GM18505 (cell line): ENCODE measurements around the gene ZCWPW2.

Source experiments
- ATAC-seq: cut with Tn5 transposase; IDR thresholded peaks from one replicate; pipeline ENCODE4 v1.9.1; 2021; ENCODE audit not compliant: unreplicated experiment
- POLR2A ChIP-seq: IDR thresholded peaks from 4 replicates; pipeline ENCODE4 v1.6.1; 2011; ENCODE audit warnings: borderline replicate concordance; ENCODE audit not compliant: insufficient read depth, insufficient read length; ENCODE audit errors: extremely low read depth

Gene ZCWPW2

DNA sequence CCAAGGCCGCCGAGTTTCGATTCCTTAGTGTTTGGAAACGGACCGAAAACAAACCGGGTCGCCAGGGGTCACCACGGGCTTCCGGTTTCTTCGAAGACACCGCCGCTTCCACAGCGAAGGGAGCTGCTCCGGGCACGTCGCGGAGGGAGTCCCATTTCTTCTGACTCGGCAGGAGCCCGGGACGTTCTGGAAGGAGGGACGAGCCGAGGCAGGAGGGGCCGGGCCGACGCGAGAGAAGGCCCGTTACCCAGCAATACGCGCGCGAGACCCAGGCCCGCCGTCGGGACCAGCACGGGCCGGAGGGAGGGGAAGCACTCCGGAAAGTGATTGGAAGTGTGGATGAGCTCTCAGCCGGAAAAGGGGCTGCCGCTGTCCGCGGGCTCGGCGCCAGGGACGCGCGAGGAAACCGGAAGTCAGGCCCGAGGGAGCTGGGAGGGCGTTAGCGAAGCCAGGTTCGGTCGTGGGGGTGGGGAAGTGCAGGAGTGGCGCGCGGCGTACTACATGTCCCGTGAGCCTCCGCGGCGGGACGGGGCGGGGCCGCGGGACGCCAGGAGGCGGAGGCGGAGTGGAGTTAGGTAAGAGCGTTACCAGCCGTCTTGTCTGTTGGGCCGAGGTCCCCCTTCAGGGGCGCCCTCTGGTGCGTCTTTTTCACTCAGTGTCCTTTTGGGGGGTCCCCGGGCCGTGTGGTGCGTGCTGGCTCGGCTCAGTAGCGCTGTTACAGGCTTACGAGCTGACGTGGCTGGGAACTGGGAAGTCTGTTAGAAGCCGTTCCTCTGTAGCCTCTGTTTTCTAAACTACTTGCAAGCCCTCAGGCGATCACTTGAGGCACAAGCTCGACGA is at the start of gene ZCWPW2, which contains the start of gene AZI2:
TSS of gene ZCWPW2 (plus strand) at position 93 of the 840 bp plus-strand sequence. CDS start 64,348 bp downstream, outside the sequence.
TSS of gene AZI2 (minus strand) at position 196 of the 840 bp plus-strand sequence. CDS start 8,207 bp downstream, outside the sequence.
- TF ChIP-seq POLR2A: peak; percentile 79
- ATAC-seq: peak; percentile 94

GRCh38 chr3:28299705-28300104 is 48.8 kb upstream of the ZCWPW2 start:
- ATAC-seq: no peak
- no peak for TF ChIP-seq POLR2A

GRCh38 chr3:28300345-28300962 is 48.1 kb upstream of the ZCWPW2 start:
- no peak for ATAC-seq
- no peak for TF ChIP-seq POLR2A

DNA sequence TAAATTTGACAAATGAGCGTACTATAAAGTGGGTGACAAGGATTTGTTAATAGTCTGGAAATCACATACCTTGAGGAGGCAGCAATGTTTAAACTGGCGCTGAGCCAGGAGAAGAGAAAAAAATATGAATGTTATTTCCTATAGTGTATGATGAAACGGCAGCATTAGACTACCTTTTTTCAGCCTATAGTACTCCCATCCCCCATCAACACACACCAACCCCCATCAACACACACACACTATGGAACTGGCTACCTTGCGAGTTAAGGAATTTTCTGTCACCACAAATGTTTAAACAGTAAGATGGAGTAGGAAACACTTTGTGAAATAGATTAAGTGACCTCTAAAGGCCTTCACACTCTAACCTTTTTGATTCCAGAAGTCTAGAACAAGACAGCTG is 46.8 kb upstream of the ZCWPW2 start:
- TF ChIP-seq POLR2A: no peak

GRCh38 chr3:28308196-28308595 is 40.3 kb upstream of the ZCWPW2 start:
- ATAC-seq: no peak

More for the DNA sequence above, 46.8 kb upstream of the ZCWPW2 start:
- no peak for ATAC-seq

GRCh38 chr3:28315711-28316110 is 32.8 kb upstream of the ZCWPW2 start:
- ATAC-seq: no peak
- no peak for TF ChIP-seq POLR2A

More at GRCh38 chr3:28308196-28308595, 40.3 kb upstream of the ZCWPW2 start:
- TF ChIP-seq POLR2A: no peak

DNA sequence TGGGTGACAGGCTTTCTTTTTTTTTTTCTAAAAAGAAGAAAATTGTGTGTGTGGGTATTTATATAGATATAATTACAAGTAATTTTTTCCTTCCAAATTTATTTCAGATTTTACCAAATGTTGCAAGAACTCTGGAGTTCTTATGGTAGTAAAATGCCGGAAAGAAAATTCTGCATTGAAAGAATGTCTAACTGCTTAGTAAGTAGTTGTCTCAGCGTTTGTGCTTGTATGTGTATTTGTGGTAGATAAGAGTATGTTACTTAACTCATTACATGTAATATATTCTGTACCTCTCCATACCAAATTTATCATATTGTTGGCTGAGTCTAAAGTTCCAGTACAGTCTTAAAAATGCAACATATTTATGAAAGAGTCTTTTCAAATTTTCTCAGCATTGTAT is 32.3 kb upstream of the ZCWPW2 start:
- no peak for TF ChIP-seq POLR2A
- ATAC-seq: no peak

DNA sequence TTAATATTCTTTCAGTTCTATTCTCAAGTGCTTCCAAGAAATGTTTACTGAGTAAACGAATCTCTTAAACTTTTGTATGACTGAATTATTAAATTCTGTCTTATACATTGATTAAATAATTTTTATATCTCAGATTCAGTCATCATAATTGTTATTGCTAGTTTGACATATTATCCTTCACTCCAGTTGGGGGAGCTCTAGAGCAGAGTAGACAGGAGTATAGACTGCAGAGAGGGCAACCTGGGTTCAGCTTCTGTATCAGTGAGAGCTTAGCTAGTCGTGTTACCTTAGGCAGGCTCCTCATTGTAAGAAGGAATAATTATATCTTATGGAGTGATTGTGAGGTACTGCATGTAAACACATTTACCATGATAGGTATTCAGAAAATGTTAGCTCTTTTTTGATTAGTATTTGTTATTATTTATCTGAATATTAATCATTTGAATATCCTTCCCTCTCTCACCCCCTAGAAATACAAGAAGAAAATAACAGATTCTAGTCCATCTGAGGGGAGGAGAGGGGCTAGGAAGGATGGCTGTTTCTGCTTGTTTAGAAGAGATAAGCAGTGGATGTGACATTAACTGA is 31.0 kb upstream of the ZCWPW2 start:
- ATAC-seq: peak; percentile 90
- TF ChIP-seq POLR2A: no peak

DNA sequence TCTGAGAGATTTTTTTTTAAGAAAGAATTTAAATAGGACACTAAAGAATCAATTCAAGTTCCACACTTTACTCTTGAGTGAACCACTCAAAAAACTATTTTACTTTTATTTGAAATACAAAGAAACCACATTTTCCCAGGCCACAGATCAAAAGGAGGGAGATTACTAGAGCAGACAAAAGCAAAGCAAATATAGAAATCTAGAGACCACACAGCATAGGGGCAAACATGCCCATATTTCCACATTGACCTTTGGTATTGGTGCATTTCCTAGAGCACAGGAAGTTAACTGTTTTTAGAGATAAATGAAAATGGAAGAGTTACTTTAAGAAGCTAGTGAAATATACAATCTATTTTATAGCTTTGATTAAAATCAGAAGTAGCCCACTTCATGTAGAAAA is 27.5 kb upstream of the ZCWPW2 start:
- no peak for ATAC-seq
- no peak for TF ChIP-seq POLR2A

- no peak for TF ChIP-seq POLR2A
- ATAC-seq: no peak
Measured at GRCh38 chr3:28322464-28322863, 26.1 kb upstream of the ZCWPW2 start.

DNA sequence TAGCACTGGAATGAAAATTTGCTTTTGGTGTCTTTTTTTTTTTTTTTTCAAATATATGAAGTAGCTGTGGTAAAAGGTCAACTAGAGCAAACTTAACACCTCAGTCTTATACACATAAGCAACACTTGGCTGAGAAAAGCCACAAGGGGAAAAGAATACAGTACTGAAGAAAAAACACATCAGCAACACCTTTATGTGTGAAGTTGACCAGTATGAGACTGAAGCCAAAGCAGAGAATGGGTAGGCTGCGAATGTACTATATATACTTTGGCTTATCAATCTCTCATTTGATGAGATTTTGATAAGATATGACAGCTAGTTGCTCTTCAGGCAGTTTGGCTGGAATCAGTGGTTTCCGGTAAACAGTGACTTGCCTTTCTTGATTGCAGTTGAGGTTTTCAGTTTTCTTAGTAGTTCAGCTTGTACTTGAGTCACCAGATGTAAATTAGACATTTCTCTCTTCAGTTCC is 22.0 kb upstream of the ZCWPW2 start:
- ATAC-seq: peak; percentile 64
- TF ChIP-seq POLR2A: no peak

DNA sequence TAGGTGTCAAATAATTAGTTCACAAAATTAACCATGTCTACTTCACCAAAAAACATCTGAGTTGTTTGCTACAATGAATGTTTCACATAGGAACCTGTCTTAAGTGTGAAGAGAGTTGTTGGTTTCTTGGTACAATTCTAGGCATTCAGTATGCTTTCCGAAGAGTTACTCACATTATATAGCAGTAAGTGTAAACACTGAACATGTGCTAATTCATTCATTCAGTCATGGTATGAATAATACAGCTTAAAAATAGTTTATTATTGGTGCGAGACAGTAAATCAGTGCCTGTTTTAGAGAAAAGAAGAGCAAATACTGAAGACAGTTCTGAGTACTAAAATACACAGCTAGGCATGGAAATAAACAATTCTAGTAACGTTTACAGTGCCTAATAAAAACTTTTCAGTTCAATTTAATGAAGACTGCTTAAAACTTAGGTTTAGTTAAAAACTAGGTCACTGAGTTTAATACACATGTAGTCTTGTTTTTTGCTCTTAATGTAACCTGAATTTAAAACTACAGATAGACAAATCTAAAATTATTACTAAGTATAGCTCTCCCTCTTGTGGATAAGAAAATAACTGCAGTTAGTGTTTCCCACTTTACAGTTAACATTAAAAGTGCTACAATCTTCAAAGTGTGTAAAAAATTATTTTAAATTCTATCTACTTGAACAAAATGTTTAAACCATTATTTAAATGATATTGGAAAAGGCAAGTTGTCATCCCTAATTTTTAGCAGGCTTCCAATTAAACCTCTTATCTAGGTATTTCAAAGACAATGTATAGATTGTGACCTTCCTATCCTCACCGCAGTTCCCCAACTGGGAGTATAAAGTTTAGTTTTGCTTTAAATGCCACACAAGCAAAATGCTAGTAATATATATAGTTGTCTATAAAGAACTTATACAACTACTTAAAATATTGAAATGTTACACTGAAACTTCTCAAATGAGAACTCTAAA is 20.1 kb upstream of the ZCWPW2 start:
- ATAC-seq: peak; percentile 47
- no peak for TF ChIP-seq POLR2A
